Brain pericyte (primary cell): ENCODE measurements around the gene LACRT.
"Not testable (repeated sequence)": the region's sequence is repeated elsewhere in the genome, so short reads cannot be mapped to it uniquely, and the experiment has no call there.

ENCODE experiments used
- DNase-seq: peaks from one replicate; pipeline ENCODE4 v3.0.0-alpha.2; 2012; ENCODE audit warnings: low read depth, low spot score

LACRT gene, protein sequence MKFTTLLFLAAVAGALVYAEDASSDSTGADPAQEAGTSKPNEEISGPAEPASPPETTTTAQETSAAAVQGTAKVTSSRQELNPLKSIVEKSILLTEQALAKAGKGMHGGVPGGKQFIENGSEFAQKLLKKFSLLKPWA

GRCh38 chr12:54634795-54635194 is at the start of gene LACRT:
TSS of gene LACRT (minus strand) at chr12:54634895. CDS start at chr12:54634841, 54 bp downstream.
- DNase-seq: no peak

GRCh38 chr12:54683398-54683797 is 48.7 kb upstream of the LACRT start:
- no peak for DNase-seq

DNA sequence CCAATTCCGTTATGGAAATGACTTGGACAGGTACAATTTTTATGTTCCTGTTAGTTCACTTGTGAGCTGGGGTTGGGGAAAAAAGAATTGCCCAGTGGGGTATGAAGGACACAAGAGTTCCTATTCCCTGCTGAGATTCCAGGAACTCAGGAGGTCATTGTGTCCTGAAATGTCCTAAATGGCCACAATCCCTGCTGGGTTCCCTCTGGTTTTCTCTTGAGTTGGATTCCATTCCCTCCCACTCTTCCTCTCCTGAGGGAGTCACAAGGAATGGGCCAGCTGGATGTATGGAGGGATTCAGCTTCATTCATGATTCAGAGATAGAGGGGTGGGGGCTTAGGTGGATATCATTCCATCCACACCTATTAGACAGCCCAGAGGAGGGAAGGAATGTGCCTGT is 48.0 kb upstream of the LACRT start:
- no peak for DNase-seq

- no peak for DNase-seq
These were observed 45.7 kb upstream of the LACRT start for GRCh38 chr12:54680374-54680773.

DNA sequence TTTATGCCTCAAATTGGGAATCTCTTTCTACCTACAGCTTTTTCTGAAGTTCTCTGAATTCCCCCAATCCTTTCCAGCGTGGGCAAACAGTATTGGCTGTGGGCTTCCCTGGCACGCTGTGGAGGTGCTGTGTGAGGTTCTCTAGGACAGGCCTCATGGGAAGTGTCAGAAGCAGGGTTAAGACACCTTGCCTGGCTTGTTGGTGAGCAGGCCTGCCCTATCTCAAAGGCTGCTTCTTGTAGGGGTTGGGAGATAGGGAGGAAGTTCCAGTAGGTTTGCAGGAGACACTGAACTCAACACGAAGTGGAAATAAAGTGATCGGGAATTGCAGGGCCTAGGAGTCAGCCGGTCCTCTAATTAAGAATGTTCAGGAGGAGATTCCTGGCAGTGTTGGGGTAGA is 43.4 kb upstream of the LACRT start:
- no peak for DNase-seq

DNA sequence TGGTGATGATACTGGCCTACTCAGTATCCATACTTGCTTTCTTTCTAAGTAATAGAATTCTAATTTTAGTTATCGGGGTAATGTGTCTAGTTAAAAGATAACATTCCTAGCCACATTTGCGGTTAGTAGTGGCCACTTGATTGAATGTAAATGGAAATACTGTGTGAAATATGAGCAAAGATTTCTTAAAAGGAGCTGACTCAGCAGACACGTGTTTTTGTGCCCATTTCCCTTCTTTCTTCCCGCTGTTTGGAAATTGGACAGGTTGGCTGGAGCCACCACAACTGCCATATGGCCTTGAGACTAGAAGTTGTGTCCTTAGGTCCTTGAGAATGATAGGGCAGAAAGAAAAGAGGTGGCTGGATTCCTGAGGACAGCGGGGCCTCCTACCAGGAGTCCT is 33.2 kb upstream of the LACRT start:
- no peak for DNase-seq

DNA sequence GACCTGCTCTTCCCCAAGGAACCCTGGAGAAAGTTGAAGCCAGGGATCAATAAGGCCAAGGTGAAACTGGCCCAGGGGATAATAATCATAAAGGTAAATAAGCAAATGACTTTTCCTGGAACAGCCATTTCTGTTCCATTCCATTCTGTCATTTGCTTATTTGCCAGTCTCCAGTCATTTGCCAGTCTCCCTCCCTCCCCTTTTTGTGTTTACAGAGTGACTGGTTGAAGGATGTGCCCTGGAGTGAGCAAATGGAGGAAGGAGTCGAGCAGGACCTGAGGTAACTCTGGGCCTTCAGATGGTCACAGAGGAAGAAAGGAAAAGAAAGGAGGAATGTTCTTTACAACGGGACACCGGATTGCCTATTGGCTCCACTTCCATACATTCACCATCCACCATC is 31.3 kb upstream of the LACRT start:
- DNase-seq: no peak

DNA sequence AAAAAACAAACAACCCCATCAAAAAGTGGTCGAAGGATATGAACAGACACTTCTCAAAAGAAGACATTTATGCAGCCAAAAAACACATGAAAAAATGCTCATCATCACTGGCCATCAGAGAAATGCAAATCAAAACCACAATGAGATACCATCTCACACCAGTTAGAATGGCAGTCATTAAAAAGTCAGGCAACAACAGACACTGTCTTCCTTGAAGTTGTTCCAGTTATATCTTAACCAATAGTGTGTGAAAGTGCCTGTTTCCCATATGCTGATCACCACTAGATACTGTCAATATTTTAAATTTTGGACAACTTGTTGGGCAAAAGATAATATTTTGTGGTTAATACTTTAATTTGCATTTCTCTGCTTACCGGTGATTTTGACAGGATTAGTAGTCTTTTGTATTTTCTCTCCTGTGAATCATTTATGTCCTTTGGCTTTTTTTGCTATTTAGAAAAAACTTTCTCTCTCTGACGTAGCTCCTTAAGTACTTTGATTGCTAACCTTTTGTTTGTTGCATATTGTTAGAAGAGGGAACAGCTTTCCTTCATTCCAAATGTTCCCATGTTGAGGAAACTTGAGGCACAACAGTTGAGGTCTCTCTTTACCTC is 30.4 kb upstream of the LACRT start:
- not testable (repeated sequence) for DNase-seq

DNA sequence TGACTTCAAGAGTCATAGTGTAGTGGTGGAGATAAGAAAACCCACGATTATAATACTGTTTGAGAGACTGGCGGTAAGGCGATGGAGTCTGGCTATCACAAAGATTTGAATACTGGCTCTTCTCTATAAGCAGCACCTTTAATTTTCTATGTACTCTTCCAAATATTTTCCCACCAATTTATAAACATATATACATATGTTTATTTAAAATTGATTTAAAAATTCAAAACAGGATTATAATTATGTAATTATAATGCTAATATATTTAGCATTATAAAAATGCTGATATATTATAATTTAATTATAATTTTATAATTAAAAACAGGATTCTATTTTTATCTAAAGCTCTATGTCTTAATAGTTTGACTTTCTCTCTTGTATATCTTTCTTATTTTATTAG is 28.9 kb upstream of the LACRT start:
- DNase-seq: no peak

DNA sequence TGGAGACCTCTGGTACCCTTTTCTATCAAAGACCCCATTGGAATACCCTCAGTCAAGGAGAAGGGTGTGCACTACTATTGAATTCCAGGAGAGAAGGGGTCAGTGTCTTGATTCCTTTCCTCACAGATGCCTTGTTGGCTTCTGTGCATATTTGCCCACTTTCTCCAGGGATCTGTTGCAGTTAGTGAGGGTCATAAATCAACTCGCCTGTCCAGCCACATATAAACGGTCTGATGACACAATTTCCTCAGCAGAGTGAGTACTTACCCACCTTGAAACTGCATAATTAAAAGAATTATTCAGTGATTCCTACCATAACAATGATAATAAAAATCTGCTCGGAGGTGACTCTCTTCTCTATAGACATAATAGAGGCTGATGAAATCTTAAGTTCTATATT is 27.3 kb upstream of the LACRT start:
- no peak for DNase-seq

- no peak for DNase-seq
These were observed 26.4 kb upstream of the LACRT start for GRCh38 chr12:54661048-54661447.

- no peak for DNase-seq
These were observed 25.7 kb upstream of the LACRT start for GRCh38 chr12:54660320-54660962.

DNA sequence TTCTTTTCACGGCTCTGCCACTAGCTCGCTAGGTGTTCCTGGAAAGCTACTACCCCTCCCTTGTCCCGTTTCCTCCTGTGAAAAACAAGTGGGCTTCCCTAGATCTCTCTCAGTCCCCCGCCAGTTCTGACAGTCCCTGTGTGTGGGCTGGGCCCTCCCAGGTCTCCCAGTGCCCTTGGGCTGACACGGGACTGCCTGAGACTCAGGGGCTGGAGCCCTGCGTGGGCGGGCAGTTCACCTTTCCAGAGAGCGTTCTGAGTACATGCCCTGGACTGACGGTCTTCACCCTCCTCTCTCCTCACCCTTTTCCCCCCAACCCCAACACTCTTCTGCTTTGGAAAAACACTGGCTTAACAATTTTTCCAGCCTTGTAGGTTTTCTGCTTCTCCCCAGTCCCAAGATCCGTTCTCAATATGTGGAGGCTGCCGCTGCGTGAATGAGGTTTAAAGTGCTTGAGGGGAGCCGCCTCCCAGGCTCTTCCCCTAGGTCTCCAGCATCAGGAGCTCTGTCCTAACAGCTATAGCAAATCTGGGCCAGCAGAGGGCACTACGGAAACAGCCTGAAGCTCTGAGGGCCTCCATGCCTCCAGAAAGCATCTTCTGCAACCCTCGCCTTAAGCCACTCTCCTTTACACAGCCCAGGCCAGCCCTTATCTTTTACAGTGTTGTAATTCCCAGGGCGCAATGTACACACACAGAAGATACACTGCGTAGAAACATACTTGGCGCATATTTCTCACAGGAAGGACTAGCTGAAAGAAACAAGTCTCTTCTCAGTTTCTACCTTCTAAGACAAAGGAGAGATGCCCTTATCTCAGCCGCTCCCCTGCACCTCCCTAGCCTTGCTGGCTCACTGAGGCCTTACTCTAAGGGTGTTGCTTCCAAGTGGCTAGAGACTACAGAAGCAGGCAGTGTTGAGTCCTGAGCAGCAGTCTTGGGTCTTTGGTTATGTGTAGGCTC is 23.9 kb upstream of the LACRT start:
- DNase-seq: no peak

- no peak for DNase-seq
These were observed 22.5 kb upstream of the LACRT start for GRCh38 chr12:54657105-54657607.

DNA sequence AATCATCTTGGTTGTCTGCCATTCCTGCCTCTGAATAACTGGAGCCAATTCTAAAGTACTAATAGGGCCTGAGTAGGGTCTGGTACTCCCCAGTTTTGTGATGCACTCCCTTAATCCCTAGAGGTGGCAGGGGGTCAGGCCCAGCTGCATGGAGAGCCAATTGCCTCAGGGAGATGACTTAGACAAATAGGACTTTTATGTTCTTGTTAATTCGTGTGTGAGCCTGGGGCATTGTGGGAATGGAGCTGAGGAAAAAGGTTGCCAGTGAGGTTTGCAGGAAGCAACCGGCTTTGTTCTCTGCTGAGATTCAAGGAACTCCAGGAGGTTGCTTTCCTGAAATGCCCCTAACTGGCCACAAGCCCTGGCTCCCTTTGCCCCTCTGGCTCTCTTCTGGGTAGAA is 20.2 kb upstream of the LACRT start:
- no peak for DNase-seq

DNA sequence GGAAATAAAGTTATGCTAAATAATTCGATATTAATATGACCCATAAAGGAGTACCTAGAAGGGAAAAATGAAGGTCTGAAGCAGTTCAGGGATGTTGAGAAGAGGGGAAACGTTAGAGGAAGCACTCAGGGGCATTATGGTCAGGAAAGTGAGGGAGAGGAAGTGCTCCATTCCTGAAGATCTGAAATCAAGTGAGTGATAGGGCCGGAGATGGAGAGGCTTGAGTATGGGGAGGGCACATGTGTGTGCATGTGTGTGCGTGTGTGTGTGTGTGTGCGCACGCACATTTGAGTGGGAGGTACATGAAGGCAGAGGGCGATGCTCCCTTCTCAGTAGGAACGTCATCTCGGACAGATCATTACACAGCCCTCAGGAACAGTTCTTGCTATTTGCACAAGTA is 18.3 kb upstream of the LACRT start:
- no peak for DNase-seq

DNA sequence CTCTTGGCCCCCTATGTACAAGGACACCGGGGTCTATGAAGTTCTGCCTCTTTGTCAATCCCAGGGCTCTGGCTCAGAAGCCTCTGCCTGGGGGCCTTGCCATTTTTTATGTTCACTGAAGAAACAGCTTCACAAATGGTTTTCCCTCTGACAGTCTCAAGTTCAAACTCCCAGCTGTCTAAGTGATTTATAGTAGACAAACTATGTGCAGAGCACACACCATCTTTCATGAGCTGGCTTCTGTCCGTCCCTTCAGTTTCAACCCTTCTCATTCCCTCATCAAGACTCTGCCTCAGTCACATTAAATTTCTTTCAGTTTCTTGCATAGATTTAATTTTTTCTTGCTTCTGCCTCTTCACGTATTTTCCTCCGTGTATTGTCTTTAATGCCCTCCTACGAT is 16.2 kb upstream of the LACRT start:
- no peak for DNase-seq

DNA sequence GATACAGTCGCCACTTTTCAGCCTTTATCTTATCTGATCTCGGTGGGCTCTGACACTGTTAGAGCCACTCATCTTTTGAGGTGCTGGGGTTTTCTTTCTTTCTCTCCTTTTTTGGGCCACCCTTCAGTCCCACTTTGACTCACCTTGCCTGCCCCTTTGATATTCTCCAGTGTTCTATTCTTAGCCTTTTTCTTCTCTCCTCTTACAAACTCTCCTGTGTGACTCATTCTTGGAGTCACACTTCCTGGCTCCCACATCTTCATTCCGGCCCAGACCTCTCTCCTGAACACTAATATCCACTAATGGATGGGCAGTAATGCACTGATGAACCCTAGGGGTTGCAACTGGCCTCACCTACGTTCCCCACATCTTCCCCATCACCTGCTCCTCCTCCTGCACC is 15.7 kb upstream of the LACRT start:
- no peak for DNase-seq

GRCh38 chr12:54649825-54650224 is 15.1 kb upstream of the LACRT start:
- DNase-seq: no peak

DNA sequence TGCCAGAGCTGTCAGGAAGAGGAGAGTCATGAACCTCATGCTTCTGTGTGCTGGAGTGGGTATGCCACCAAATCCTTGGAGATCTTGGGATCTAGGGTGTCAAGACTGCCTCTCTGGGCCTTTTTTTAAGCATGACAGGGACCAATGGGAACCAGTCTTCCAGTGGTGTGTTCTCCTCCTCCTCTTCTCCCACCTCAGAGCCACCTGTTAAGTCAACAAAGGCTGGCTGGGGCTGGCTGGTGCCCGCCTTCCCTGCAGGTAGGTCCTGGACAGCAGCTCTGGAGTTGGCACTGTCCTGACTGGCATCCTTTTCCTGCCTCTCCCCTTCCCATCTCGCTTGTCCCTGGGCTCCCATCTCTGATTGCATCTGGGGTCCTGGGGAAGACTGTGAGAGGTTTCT is 13.6 kb upstream of the LACRT start, which contains the start of gene DCD:
Gene DCD (minus strand): TSS at position 101 of the 400 bp plus-strand sequence. CDS start 62 bp downstream, at position 39.
- DNase-seq: no peak

GRCh38 chr12:54641554-54641953 is 6.9 kb upstream of the LACRT start:
- DNase-seq: no peak

DNA sequence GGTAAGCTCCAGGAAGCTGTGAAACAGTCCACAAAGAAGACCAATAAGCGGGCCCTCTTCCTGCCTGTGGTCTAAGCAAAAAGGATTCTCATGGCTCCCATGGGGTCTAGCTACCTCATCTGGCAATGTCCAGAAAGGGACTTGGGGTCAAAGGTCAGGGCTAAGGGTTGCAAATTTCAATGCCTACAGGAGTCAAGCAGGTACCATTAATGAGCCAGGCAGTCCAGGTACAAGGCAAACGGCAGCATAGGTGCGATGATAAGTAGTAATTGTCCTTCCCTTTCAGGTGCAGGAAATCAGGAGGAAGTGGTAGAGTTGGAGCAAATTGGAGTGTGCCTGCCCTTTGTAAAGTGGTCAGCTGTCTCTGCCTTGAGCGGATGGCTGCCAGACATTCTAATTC is 6.4 kb upstream of the LACRT start:
- no peak for DNase-seq
